Vagina (tissue), 2 donors: ENCODE data around the gene RHOJ. TPM values are rescaled to one million over a fixed set of nuclear protein-coding genes. Genes with fewer than 3 reads are reported as not detected.

Experiments used
- DNase-seq, 2 donors: peaks; one replicate each; pipeline ENCODE4 v3.0.0-alpha.2; 2017; ENCODE audit errors: extremely low spot score in 2 of 2
- H3K27ac ChIP-seq: fragments of 200-600 bp; sonication (generic); one replicate; pipeline ENCODE4 v1.5.1; 2019
- H3K27me3 ChIP-seq: fragments of 200-600 bp; sonication (generic); one replicate; pipeline ENCODE4 v1.5.1; 2019
- H3K36me3 ChIP-seq, 2 donors: fragments of 200-600 bp; sonication (generic); one replicate each; pipeline ENCODE4 v1.5.1; 2017 to 2019
- H3K4me1 ChIP-seq: fragments of 200-600 bp; sonication (generic); one replicate; pipeline ENCODE4 v1.5.1; 2019
- H3K4me3 ChIP-seq, 2 donors: fragments of 200-600 bp; sonication (generic); 1 replicate in 1 of 2; 2 replicates in 1 of 2; pipeline ENCODE4 v1.5.1; 2016 to 2019
- H3K9me3 ChIP-seq: fragments of 200-600 bp; sonication (generic); one replicate; pipeline ENCODE4 v1.5.1; 2019
- CTCF ChIP-seq, 3 experiments: fragments of 450-650 bp in 2 of 3; fragments of 200-600 bp in 1 of 3; sonication (generic) in 1 of 3; IDR thresholded peaks; one replicate each; pipeline ENCODE4 v1.5.1; 2017 to 2019; ENCODE audit warnings: antibody characterized with exemption in 3 of 3, mild to moderate bottlenecking in 2 of 3, moderate library complexity in 2 of 3
- POLR2A ChIP-seq, 2 donors: fragments of 450-650 bp; IDR thresholded peaks; one replicate each; pipeline ENCODE4 v1.6.1; 2017; ENCODE audit warnings: antibody characterized with exemption in 2 of 2, mild to moderate bottlenecking in 2 of 2, moderate library complexity in 2 of 2
- POLR2AphosphoS5 ChIP-seq, 2 donors: sonication (generic); formaldehyde crosslinking; IDR thresholded peaks; one replicate each; pipeline ENCODE4 v1.9.0; 2017; ENCODE audit warnings: antibody characterized with exemption in 2 of 2, mild to moderate bottlenecking in 2 of 2, low read depth in 1 of 2; ENCODE audit not compliant: insufficient read depth in 1 of 2
- intact Hi-C: fragments of 100-400 bp; cut with DNase I; formaldehyde crosslinking; loops from one replicate; pipeline ENCODE4 v1.15.1; 2023
- total RNA-seq: library from RNA; depleted of rRNA; stranded (reverse); fragments of >200 nt; gene quantifications from one replicate; pipeline ENCODE4 v1.2.3, GENCODE V29; 2016

Gene RHOJ
- total RNA-seq, 1 donor from 2014 or later = 10.8 TPM

- intact Hi-C loops = no loop called here
- no peak overlapping the region for H3K4me3 ChIP-seq
- peaks cover 6% of the 10 kb centered on the region for H3K4me1 ChIP-seq
- H3K27me3 ChIP-seq = no peaks in the 10 kb centered on the region
- no peak overlapping the region for H3K27ac ChIP-seq
- no peak for DNase-seq
- TF ChIP-seq POLR2A (IDR thresholded peaks at IDR 0.05) (no peak), POLR2AphosphoS5 (IDR thresholded peaks at IDR 0.05; ENCODE audit: insufficient read depth in 1 of 2, low read depth in 1 of 2) (no peak), CTCF (IDR thresholded peaks at IDR 0.05) (no peak)
- H3K9me3 ChIP-seq = no peaks in the 10 kb centered on the region
- no peaks in the 10 kb centered on the region for H3K36me3 ChIP-seq
Measured at GRCh38 chr14:63212776-63213500, 8.7 kb downstream of the RHOJ start.

- no peaks in the 10 kb centered on the region for H3K27me3 ChIP-seq
- H3K4me1 ChIP-seq = peaks cover 6% of the 10 kb centered on the region
- no peak for DNase-seq
- H3K36me3 ChIP-seq = no peaks in the 10 kb centered on the region
- no peaks in the 10 kb centered on the region for H3K9me3 ChIP-seq
- no peak overlapping the region for H3K4me3 ChIP-seq
- no peak for TF ChIP-seq POLR2AphosphoS5 (IDR thresholded peaks at IDR 0.05; ENCODE audit: insufficient read depth in 1 of 2, low read depth in 1 of 2)
- no peak for TF ChIP-seq POLR2A (IDR thresholded peaks at IDR 0.05)
- no peak for TF ChIP-seq CTCF (IDR thresholded peaks at IDR 0.05)
- intact Hi-C loops = no loop called here
- H3K27ac ChIP-seq = peak overlapping the region; percentile 63
Measured at GRCh38 chr14:63214417-63215196, 10.4 kb downstream of the RHOJ start.

- intact Hi-C loops = no loop called here
- DNase-seq = no peak
- TF ChIP-seq POLR2A (IDR thresholded peaks at IDR 0.05) (no peak), POLR2AphosphoS5 (IDR thresholded peaks at IDR 0.05; ENCODE audit: insufficient read depth in 1 of 2, low read depth in 1 of 2) (peak in 1 of 2 donors; percentile 42), CTCF (IDR thresholded peaks at IDR 0.05) (no peak)
- Histone ChIP-seq H3K9me3 (no peaks in the 10 kb centered on the region), H3K27me3 (no peaks in the 10 kb centered on the region), H3K36me3 (no peaks in the 10 kb centered on the region), H3K27ac (peak overlapping the region; percentile 33), H3K4me1 (peaks cover 30% of the 10 kb centered on the region), H3K4me3 (no peak overlapping the region)
Measured at GRCh38 chr14:63220526-63220925, 16.3 kb downstream of the RHOJ start.

- no peak for DNase-seq
- Histone ChIP-seq H3K36me3 (no peaks in the 10 kb centered on the region), H3K27ac (no peak overlapping the region), H3K4me3 (no peak overlapping the region), H3K27me3 (no peaks in the 10 kb centered on the region), H3K4me1 (peaks cover 30% of the 10 kb centered on the region), H3K9me3 (no peaks in the 10 kb centered on the region)
- intact Hi-C loops = no loop called here
- no peak for TF ChIP-seq POLR2A (IDR thresholded peaks at IDR 0.05)
- no peak for TF ChIP-seq POLR2AphosphoS5 (IDR thresholded peaks at IDR 0.05; ENCODE audit: insufficient read depth in 1 of 2, low read depth in 1 of 2)
- no peak for TF ChIP-seq CTCF (IDR thresholded peaks at IDR 0.05)
Measured at GRCh38 chr14:63223596-63223995, 19.4 kb downstream of the RHOJ start.

GRCh38 chr14:63224196-63224595 is 20.0 kb downstream of the RHOJ start:
- H3K36me3 ChIP-seq = no peaks in the 10 kb centered on the region
- H3K4me3 ChIP-seq = no peak overlapping the region
- DNase-seq = no peak
- intact Hi-C loops = no loop called here
- no peak overlapping the region for H3K27ac ChIP-seq
- no peak for TF ChIP-seq POLR2A (IDR thresholded peaks at IDR 0.05)
- TF ChIP-seq POLR2AphosphoS5 (IDR thresholded peaks at IDR 0.05; ENCODE audit: insufficient read depth in 1 of 2, low read depth in 1 of 2) = no peak
- TF ChIP-seq CTCF (IDR thresholded peaks at IDR 0.05) = no peak
- H3K27me3 ChIP-seq = no peaks in the 10 kb centered on the region
- peaks cover 30% of the 10 kb centered on the region for H3K4me1 ChIP-seq
- no peaks in the 10 kb centered on the region for H3K9me3 ChIP-seq
